Esophagus mucosa (tissue), 1 donor: ENCODE data around the gene OCIAD2. TPM values are rescaled to one million over a fixed set of nuclear protein-coding genes. Genes with fewer than 3 reads are reported as not detected.
"Not testable (repeated sequence)": the region's sequence is repeated elsewhere in the genome, so short reads cannot be mapped to it uniquely, and the experiment has no call there.

Source experiments
- ATAC-seq: fragments of 200-7000 bp; cut with Tn5 transposase; one replicate; pipeline ENCODE4 v1.9.1; 2020
- total RNA-seq: library from RNA; stranded (reverse); gene quantifications from one replicate; pipeline ENCODE4 v1.2.4, GENCODE V29; 2023
- donor health status: DM: yes; HTN: yes; CAD: no.

OCIAD2 gene
- total RNA-seq, 1 donor from 2014 or later = 32.8 TPM

DNA sequence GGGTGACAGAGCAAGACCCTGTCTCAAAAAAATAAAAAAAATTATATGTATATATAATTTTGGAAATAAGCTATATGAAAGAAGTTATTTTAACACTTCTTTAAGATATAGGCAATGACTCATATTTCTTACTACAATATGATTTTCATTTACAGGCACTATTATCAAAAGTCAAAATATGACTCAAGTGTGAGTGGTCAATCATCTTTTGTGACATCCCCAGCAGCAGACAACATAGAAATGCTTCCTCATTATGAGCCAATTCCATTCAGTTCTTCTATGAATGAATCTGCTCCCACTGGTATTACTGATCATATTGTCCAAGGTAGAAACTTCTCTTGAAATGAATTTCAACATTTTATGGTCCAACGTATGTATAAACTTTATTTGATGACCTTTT is 54.9 kb downstream of the OCIAD2 start:
- ATAC-seq = no peak

DNA sequence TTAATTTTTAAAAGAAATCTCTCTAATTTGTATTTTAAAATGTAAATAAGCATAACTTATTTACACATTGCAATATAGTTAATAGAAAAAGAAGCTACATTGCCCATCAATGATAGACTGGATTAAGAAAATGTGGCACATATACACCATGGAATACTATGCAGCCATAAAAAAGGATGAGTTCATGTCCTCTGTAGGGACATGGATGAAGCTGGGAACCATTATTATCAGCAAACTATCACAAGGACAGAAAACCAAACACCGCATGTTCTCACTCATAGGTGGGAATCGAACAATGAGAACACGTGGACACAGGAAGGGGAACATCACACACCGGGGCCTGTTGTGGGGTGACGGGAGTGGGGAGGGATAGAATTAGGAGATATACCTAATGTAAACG is 57.8 kb downstream of the OCIAD2 start:
- not testable (repeated sequence) for ATAC-seq

DNA sequence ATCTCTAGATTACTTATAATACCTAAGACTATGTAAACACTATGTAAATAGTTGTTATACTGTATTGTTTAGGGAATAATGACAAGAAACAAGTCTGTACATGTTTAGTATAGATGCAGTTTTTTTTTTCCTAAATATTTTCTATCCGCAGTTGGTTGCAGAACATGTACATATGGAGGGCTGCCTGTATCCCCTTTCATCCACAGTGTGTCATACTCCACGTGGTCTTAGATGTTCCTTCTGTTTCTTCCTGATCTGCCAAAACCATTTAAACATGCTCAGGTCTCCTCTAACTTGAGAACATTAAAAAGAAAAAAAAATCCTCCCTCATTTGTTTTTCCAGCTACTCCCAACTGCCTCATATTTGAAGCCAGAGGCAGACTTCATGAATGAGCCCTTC is 61.7 kb downstream of the OCIAD2 start:
- no peak for ATAC-seq

DNA sequence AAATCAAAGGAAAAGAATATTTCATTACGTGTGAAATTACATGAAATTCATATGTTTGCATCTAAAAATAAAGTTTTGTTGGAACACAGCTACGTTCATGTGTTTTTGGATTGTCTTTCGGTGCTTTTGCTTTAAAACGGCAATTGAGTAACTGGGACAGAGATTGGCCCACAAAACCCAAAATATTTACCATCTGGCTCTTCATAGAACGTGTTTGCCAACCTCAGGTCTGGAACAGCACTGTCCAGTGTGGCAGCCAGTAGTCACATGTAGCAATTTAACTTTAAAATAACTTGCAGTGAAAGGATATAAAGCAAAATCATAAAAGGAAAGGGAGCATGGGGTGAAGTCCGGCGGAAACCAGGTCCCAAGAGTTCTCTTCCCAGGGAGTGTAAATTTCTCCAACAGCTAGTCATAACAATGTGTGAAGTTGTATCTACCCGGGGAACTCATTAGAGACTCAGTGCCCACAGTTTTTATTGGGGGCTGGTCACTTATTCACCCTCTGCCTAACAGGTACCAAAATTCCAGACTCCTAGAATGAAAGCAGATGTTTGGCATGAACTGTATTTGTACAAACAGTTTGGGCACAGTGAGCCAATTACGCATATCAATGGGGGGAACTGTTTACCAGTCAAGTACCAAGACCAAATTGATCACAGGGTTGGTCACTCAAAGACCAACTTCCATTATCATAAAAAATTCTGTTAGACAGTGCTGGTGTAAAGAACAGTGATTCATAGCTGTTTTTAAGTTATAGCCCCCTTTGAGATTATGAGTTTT is 65.3 kb downstream of the OCIAD2 start:
- no peak for ATAC-seq

DNA sequence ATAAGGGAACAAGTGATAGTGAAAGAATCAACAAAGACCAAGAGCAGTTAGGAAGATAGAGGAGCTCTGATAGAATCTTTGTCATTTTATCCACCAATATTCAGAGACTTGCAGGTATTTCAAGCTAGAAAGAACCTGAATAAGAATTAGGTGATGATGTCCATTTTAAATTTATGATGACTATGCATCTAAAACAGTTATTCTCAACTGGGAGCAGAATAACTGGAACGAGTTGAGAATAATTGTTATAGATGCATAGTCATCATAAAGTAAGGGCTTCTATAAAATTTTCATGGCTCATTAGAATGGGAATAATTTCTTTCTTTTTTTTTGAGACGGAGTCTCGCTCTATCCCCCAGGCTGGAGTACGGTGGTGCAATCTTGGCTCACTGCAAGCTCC is 69.9 kb downstream of the OCIAD2 start:
- no peak for ATAC-seq

Other genes with a start within 250 kb of the OCIAD2 start
- gene FRYL, start 126.5 kb downstream of the OCIAD2 start, total RNA-seq = 31.8 TPM
- 93.1 TPM for gene OCIAD1, start 75.7 kb downstream of the OCIAD2 start, total RNA-seq
- 34.5 TPM for gene CWH43, start 79.5 kb upstream of the OCIAD2 start, total RNA-seq